Panc1 (cell line): ENCODE measurements around the gene TLL2. TPM values are rescaled to one million over a fixed set of nuclear protein-coding genes. Genes with fewer than 3 reads are reported as not detected.

Source experiments
- ATAC-seq: fragments of 200-7000 bp; cut with Tn5 transposase; 2 replicates; pipeline ENCODE4 v1.9.1; 2020; ENCODE audit warnings: mild to moderate bottlenecking, moderate library complexity
- BruUV-seq: library from RNA; stranded (reverse); fragments of 400-500 nt; replicated peaks from 2 replicates; lab custom pipeline; 2021; lab: Mats Ljungman, UMichigan
- CTCF ChIA-PET: fragments of 300-600 bp; sonication (Branson Sonifier 250); formaldehyde crosslinking; loops from one replicate; lab custom pipeline; 2022; ENCODE audit warnings: antibody characterized with exemption; lab: Charles Lee
- POLR2A ChIA-PET: fragments of 300-600 bp; sonication (Branson Sonifier 250); formaldehyde crosslinking; loops from one replicate; lab custom pipeline; 2022; ENCODE audit warnings: antibody characterized with exemption; lab: Charles Lee
- DNase-seq: peaks from one replicate; pipeline ENCODE4 v3.0.0-alpha.2; 2010; ENCODE audit warnings: low read depth, low spot score
- H3K27ac ChIP-seq: 2 replicates; pipeline ENCODE4 v1.5.1; 2011; ENCODE audit warnings: mild to moderate bottlenecking, low read length, inconsistent platforms
- H3K27me3 ChIP-seq: fragments of 200-500 bp; sonication (Bioruptor generic); 2 replicates; pipeline ENCODE4 v1.6.0; 2014; ENCODE audit warnings: low read length, inconsistent platforms; ENCODE audit not compliant: control insufficient read depth, insufficient read depth
- H3K36me3 ChIP-seq: fragments of 200-500 bp; sonication (Bioruptor generic); 2 replicates; pipeline ENCODE4 v1.5.1; 2014; ENCODE audit warnings: inconsistent platforms, mild to moderate bottlenecking, low read length, moderate library complexity; ENCODE audit not compliant: control insufficient read depth, insufficient read depth
- H3K4me1 ChIP-seq: 2 replicates; pipeline ENCODE4 v1.5.1; 2011; ENCODE audit warnings: inconsistent platforms, mild to moderate bottlenecking, low read length, moderate library complexity; ENCODE audit not compliant: control insufficient read depth, insufficient read depth
- H3K4me3 ChIP-seq, 2 experiments: 2 replicates each; pipeline ENCODE4 v1.5.1; 2011 to 2012; ENCODE audit warnings: low read depth in 2 of 2, low read length in 2 of 2, mild to moderate bottlenecking in 2 of 2, inconsistent platforms in 1 of 2, moderate library complexity in 1 of 2
- H3K9me3 ChIP-seq: fragments of 200-500 bp; sonication (Bioruptor generic); 2 replicates; pipeline ENCODE4 v1.5.1; 2014; ENCODE audit warnings: low read depth, mild to moderate bottlenecking, inconsistent platforms, low read length, moderate library complexity; ENCODE audit not compliant: control insufficient read depth, insufficient read depth
- POLR2AphosphoS5 ChIP-seq: IDR thresholded peaks from 2 replicates; pipeline ENCODE4 v1.6.1; 2012; ENCODE audit warnings: mild to moderate bottlenecking, low read depth, low read length, moderate library complexity
- SIN3A ChIP-seq: IDR thresholded peaks from 2 replicates; pipeline ENCODE4 v1.6.1; 2012; ENCODE audit warnings: low read depth, mild to moderate bottlenecking, low read length, moderate library complexity, borderline replicate concordance; ENCODE audit not compliant: insufficient read depth
- TCF7L2 ChIP-seq: IDR thresholded peaks from 2 replicates; pipeline ENCODE4 v1.6.1; 2011; ENCODE audit warnings: mild to moderate bottlenecking, low read depth, low read length, inconsistent platforms
- in situ Hi-C: cut with HindIII; loops from 2 replicates; pipeline ENCODE4 v1.10.0; 2016; ENCODE audit warnings: low sequenced_read_pairs, low pct_unique_long_range_greater_than_20kb
- intact Hi-C: fragments of 100-400 bp; cut with micrococcal nuclease; formaldehyde crosslinking; loops from one replicate; pipeline ENCODE4 v1.10.0; 2022; ENCODE audit not compliant: unreplicated experiment
- total RNA-seq: library from RNA; stranded (reverse); gene quantifications from one replicate; pipeline ENCODE4 v1.2.1, GENCODE V29; 2021; ENCODE audit not compliant: unreplicated experiment
- TF ChIP-seq, protein P1 (sequence below), 2 experiments: IDR thresholded peaks; 2 replicates each; pipeline ENCODE4 v1.6.1; 2011 to 2012; ENCODE audit warnings: low read depth in 2 of 2, control low read depth in 1 of 2, low read length in 1 of 2, mild to moderate bottlenecking in 1 of 2, moderate library complexity in 1 of 2; ENCODE audit not compliant: insufficient read depth in 1 of 2
- TF ChIP-seq, protein P2 (sequence below): fragments of 450-650 bp; IDR thresholded peaks from 2 replicates; pipeline ENCODE4 v1.5.1; 2017; ENCODE audit warnings: mild to moderate bottlenecking

The TLL2 gene
- total RNA-seq, 1 experiment from 2014 or later = 0.64 TPM

DNA sequence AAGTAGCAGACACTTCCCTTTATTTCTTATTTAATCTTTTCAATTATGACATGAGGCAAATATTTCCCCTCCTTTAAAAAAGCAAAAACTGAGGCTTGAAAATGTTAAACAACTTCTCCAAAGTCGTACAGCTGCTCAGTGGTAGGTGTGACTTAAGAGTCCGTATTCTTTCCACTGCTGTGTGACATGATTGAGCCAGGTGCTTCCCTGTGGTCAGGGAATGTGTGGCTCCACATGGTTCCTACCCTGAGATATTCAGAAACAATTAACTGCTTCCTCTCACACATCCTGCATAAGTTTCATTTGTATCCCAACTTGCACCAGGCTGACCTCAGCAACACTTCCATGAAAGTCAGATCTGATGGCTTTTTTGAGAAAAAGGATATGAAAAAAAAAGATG lies 168.5 kb downstream of the TLL2 start:
- Histone ChIP-seq H3K4me3 (no peak overlapping the region), H3K9me3 (peaks cover 13% of the 10 kb centered on the region; the same call in 1 of the 2 replicates), H3K36me3 (no peaks in the 10 kb centered on the region), H3K27me3 (peaks cover 3% of the 10 kb centered on the region; the same call in 1 of the 2 replicates), H3K4me1 (no peaks in the 10 kb centered on the region), H3K27ac (no peak overlapping the region)
- ChIA-PET POLR2A (no interaction called here), CTCF (no interaction called here)
- intact Hi-C loops (no loop called here), in situ Hi-C loops (no loop called here)
- no peak for TF ChIP-seq SIN3A
- TF ChIP-seq, protein P1, sequence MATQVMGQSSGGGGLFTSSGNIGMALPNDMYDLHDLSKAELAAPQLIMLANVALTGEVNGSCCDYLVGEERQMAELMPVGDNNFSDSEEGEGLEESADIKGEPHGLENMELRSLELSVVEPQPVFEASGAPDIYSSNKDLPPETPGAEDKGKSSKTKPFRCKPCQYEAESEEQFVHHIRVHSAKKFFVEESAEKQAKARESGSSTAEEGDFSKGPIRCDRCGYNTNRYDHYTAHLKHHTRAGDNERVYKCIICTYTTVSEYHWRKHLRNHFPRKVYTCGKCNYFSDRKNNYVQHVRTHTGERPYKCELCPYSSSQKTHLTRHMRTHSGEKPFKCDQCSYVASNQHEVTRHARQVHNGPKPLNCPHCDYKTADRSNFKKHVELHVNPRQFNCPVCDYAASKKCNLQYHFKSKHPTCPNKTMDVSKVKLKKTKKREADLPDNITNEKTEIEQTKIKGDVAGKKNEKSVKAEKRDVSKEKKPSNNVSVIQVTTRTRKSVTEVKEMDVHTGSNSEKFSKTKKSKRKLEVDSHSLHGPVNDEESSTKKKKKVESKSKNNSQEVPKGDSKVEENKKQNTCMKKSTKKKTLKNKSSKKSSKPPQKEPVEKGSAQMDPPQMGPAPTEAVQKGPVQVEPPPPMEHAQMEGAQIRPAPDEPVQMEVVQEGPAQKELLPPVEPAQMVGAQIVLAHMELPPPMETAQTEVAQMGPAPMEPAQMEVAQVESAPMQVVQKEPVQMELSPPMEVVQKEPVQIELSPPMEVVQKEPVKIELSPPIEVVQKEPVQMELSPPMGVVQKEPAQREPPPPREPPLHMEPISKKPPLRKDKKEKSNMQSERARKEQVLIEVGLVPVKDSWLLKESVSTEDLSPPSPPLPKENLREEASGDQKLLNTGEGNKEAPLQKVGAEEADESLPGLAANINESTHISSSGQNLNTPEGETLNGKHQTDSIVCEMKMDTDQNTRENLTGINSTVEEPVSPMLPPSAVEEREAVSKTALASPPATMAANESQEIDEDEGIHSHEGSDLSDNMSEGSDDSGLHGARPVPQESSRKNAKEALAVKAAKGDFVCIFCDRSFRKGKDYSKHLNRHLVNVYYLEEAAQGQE (IDR thresholded peaks at IDR 0.05; ENCODE audit: insufficient read depth in 1 of 2, low read depth in 2 of 2, low read length in 1 of 2) = no peak
- TF ChIP-seq, protein P2, sequence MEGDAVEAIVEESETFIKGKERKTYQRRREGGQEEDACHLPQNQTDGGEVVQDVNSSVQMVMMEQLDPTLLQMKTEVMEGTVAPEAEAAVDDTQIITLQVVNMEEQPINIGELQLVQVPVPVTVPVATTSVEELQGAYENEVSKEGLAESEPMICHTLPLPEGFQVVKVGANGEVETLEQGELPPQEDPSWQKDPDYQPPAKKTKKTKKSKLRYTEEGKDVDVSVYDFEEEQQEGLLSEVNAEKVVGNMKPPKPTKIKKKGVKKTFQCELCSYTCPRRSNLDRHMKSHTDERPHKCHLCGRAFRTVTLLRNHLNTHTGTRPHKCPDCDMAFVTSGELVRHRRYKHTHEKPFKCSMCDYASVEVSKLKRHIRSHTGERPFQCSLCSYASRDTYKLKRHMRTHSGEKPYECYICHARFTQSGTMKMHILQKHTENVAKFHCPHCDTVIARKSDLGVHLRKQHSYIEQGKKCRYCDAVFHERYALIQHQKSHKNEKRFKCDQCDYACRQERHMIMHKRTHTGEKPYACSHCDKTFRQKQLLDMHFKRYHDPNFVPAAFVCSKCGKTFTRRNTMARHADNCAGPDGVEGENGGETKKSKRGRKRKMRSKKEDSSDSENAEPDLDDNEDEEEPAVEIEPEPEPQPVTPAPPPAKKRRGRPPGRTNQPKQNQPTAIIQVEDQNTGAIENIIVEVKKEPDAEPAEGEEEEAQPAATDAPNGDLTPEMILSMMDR = no peak
- TF ChIP-seq TCF7L2 = no peak
- no peak for TF ChIP-seq POLR2AphosphoS5
- no TSS peak for BruUV-seq
- ATAC-seq (no peak), DNase-seq (no peak)

DNA sequence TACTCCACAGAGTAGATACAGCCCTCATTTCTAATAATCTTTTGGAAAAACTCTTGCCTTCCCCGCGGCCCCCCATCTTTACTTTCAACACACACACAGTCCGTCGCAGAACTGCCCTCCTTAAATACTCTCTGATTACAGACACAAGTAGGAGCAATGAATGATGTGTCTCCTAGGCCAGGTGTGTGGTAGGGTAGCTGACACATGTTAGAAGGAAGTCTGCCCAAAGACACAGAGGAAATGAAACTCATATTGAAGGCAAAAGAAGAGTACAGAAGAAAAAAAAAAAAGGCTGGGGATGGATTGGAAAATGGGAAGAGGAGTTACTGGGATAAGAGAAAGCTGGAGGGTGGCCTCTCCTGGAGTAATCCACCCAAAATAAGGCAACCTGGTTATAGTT lies 169.5 kb downstream of the TLL2 start:
- in situ Hi-C loops = no loop called here
- H3K9me3 ChIP-seq = peaks cover 13% of the 10 kb centered on the region; the same call in 1 of the 2 replicates
- CTCF ChIA-PET = no interaction called here

More for the DNA sequence above, 169.5 kb downstream of the TLL2 start:
- POLR2A ChIA-PET = no interaction called here
- no peaks in the 10 kb centered on the region for H3K4me1 ChIP-seq
- peaks cover 3% of the 10 kb centered on the region; the same call in 1 of the 2 replicates for H3K27me3 ChIP-seq
- ATAC-seq = no peak
- no peaks in the 10 kb centered on the region for H3K36me3 ChIP-seq
- no peak for DNase-seq
- TF ChIP-seq SIN3A (no peak), POLR2AphosphoS5 (no peak), TCF7L2 (no peak)
- TF ChIP-seq, protein P1 (IDR thresholded peaks at IDR 0.05; ENCODE audit: insufficient read depth in 1 of 2, low read depth in 2 of 2, low read length in 1 of 2) = no peak
- TF ChIP-seq, protein P2 = no peak
- no TSS peak for BruUV-seq
- no peak overlapping the region for H3K27ac ChIP-seq
- H3K4me3 ChIP-seq = no peak overlapping the region
- intact Hi-C loops = no loop called here
